ENCODE data around the gene CD27. TPM values are rescaled to one million over a fixed set of nuclear protein-coding genes. Genes with fewer than 3 reads are reported as not detected.

Gene CD27
- total RNA-seq, 1 experiment from 2014 or later, result not detected

DNA sequence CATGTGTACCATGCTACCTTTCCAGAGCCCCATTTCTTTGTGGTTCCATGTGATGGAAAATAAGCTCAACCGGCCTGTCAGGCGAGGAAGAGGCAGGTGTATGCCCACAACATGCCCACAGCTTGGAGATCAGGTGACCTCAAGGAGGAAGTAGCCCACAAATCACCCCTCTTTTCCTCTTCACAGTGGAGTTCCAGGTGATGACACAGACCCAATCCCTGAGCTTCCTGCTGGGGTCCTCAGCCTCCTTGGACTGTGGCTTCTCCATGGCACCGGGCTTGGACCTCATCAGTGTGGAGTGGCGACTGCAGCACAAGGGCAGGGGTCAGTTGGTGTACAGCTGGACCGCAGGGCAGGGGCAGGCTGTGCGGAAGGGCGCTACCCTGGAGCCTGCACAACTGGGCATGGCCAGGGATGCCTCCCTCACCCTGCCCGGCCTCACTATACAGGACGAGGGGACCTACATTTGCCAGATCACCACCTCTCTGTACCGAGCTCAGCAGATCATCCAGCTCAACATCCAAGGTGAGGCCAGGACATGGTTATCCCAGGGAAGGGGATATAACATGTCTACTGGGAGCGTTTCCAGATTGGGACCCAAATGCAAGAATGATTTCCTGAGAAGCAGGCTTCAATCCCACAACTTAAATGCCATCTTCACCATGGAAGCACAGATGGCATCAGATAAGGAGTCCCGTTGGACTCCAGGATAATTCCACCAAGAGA is 12.6 kb downstream of the CD27 start:
- TF ChIP-seq, protein P1, sequence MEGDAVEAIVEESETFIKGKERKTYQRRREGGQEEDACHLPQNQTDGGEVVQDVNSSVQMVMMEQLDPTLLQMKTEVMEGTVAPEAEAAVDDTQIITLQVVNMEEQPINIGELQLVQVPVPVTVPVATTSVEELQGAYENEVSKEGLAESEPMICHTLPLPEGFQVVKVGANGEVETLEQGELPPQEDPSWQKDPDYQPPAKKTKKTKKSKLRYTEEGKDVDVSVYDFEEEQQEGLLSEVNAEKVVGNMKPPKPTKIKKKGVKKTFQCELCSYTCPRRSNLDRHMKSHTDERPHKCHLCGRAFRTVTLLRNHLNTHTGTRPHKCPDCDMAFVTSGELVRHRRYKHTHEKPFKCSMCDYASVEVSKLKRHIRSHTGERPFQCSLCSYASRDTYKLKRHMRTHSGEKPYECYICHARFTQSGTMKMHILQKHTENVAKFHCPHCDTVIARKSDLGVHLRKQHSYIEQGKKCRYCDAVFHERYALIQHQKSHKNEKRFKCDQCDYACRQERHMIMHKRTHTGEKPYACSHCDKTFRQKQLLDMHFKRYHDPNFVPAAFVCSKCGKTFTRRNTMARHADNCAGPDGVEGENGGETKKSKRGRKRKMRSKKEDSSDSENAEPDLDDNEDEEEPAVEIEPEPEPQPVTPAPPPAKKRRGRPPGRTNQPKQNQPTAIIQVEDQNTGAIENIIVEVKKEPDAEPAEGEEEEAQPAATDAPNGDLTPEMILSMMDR (conservative IDR thresholded peaks at IDR 0.05; ENCODE audit: low read depth, low read length), result no peak
- TF ChIP-seq EZH2 (IDR thresholded peaks at IDR 0.05; ENCODE audit: borderline replicate concordance, low read depth, low read length, poor library complexity, severe bottlenecking), result no peak
- ChIA-PET CTCF (no interaction called here), POLR2A (ENCODE audit: low non-redundant PET) (no interaction called here)
- Histone ChIP-seq H3K4me1 (ENCODE audit: insufficient read depth, low read length, poor library complexity, severe bottlenecking) (peaks cover 6% of the 10 kb centered on the region), H3K4me3 (ENCODE audit: low read depth, low read length, poor library complexity, severe bottlenecking) (no peak overlapping the region), H3K27me3 (replicated peaks; ENCODE audit: insufficient read depth, low read depth, low read length, poor library complexity) (no peaks in the 10 kb centered on the region), H3K9me3 (ENCODE audit: low read depth, low read length, poor library complexity, severe bottlenecking) (no peaks in the 10 kb centered on the region), H3K27ac (ENCODE audit: low read depth, low read length, poor library complexity, severe bottlenecking) (no peak overlapping the region), H3K36me3 (ENCODE audit: insufficient read depth, low read length, poor library complexity, severe bottlenecking) (peaks cover 8% of the 10 kb centered on the region)
- BruUV-seq (replicated peaks), result no TSS peak
- DNase-seq (ENCODE audit: low spot score), result no peak
- intact Hi-C loops (cut with micrococcal nuclease; ENCODE audit: unreplicated experiment), result no loop called here

- no peaks in the 10 kb centered on the region for H3K9me3 ChIP-seq (ENCODE audit: low read depth, low read length, poor library complexity, severe bottlenecking)
Measured at GRCh38 chr12:6458281-6459003, 13.7 kb downstream of the CD27 start.

DNA sequence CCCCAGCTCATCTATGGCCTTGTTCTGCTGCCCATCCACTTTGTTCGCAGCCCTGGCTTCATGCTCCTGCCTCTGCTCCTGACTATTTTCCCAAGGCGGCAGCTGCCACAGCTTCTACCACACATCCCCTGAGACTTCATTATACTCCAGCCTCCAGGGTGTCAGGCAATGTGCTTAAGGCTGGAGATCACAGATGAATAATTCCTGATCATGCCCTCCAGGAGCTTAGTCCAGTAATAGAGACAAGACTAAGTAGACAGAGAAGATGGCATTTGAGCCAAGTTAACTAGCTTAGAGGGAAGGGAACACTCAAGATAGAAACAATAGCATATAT is 14.2 kb downstream of the CD27 start:
- Histone ChIP-seq H3K27me3 (replicated peaks; ENCODE audit: insufficient read depth, low read depth, low read length, poor library complexity) (no peaks in the 10 kb centered on the region), H3K27ac (ENCODE audit: low read depth, low read length, poor library complexity, severe bottlenecking) (no peak overlapping the region), H3K4me1 (ENCODE audit: insufficient read depth, low read length, poor library complexity, severe bottlenecking) (no peaks in the 10 kb centered on the region), H3K36me3 (ENCODE audit: insufficient read depth, low read length, poor library complexity, severe bottlenecking) (peaks cover 22% of the 10 kb centered on the region), H3K4me3 (ENCODE audit: low read depth, low read length, poor library complexity, severe bottlenecking) (no peak overlapping the region), H3K9me3 (ENCODE audit: low read depth, low read length, poor library complexity, severe bottlenecking) (no peaks in the 10 kb centered on the region)
- CTCF ChIA-PET, result no interaction called here
- intact Hi-C loops (cut with micrococcal nuclease; ENCODE audit: unreplicated experiment), result no loop called here
- no TSS peak for BruUV-seq (replicated peaks)
- POLR2A ChIA-PET (ENCODE audit: low non-redundant PET), result no interaction called here
- no peak for TF ChIP-seq EZH2 (IDR thresholded peaks at IDR 0.05; ENCODE audit: borderline replicate concordance, low read depth, low read length, poor library complexity, severe bottlenecking)
- TF ChIP-seq, protein P1 (conservative IDR thresholded peaks at IDR 0.05; ENCODE audit: low read depth, low read length), result no peak
- DNase-seq (ENCODE audit: low spot score), result no peak

More at GRCh38 chr12:6458281-6459003, 13.7 kb downstream of the CD27 start:
- BruUV-seq (replicated peaks), result no TSS peak
- Histone ChIP-seq H3K27me3 (replicated peaks; ENCODE audit: insufficient read depth, low read depth, low read length, poor library complexity) (no peaks in the 10 kb centered on the region), H3K4me1 (ENCODE audit: insufficient read depth, low read length, poor library complexity, severe bottlenecking) (no peaks in the 10 kb centered on the region), H3K27ac (ENCODE audit: low read depth, low read length, poor library complexity, severe bottlenecking) (no peak overlapping the region), H3K36me3 (ENCODE audit: insufficient read depth, low read length, poor library complexity, severe bottlenecking) (peaks cover 17% of the 10 kb centered on the region), H3K4me3 (ENCODE audit: low read depth, low read length, poor library complexity, severe bottlenecking) (no peak overlapping the region)
- intact Hi-C loops (cut with micrococcal nuclease; ENCODE audit: unreplicated experiment), result no loop called here
- ChIA-PET POLR2A (ENCODE audit: low non-redundant PET) (no interaction called here), CTCF (no interaction called here)
- TF ChIP-seq, protein P1 (conservative IDR thresholded peaks at IDR 0.05; ENCODE audit: low read depth, low read length), result no peak
- no peak for TF ChIP-seq EZH2 (IDR thresholded peaks at IDR 0.05; ENCODE audit: borderline replicate concordance, low read depth, low read length, poor library complexity, severe bottlenecking)
- DNase-seq (ENCODE audit: low spot score), result no peak
